Activated naive CD4-positive, alpha-beta T cell treated with anti-CD3 and anti-CD28 coated beads, Interleukin-2, amount 50 U/mL, for 16 hours (primary cell): ENCODE data around the gene RNGTT.
"Not testable (repeated sequence)": the region's sequence is repeated elsewhere in the genome, so short reads cannot be mapped to it uniquely, and the experiment has no call there.

ENCODE experiments used
- DNase-seq: peaks from one replicate; pipeline ENCODE4 v3.0.0-alpha.2; 2020

The RNGTT gene

DNA sequence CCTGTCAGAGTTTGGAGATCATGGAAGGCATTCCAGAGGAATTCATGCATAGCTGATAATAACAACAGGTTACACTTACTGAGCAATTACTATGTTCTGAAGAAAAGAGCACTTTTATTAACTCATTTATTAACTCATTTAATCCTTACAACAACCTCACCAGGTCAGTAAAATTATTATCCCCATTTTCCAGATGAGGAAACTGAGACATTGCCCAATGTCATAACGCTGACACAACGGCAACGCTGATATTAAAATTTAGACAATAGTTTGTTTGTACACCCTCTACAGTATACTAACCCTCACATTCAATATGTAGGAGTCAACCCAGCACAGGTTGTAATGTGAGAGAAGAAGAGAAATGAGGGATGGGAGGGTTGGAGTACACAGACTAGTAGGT, 105.0 kb downstream of the RNGTT start:
- no peak for DNase-seq

DNA sequence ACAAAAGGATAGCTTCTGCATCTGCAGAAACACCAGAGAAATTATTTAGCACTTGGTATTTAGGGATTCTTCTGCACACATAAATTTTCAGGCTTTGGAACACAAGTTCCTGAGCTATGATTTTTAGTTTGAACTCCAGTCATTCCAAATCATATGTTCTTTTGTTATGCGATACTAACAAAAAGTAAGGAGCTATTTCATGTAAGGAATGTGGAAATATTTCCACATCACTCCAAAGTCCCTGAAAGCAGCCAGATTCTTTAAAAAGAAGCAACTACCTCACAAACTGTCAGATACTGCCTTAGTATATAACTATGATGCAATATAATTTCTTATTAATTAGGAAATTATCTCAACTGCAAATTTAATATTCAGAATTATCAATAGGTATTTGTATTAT, 106.9 kb downstream of the RNGTT start:
- no peak for DNase-seq

DNA sequence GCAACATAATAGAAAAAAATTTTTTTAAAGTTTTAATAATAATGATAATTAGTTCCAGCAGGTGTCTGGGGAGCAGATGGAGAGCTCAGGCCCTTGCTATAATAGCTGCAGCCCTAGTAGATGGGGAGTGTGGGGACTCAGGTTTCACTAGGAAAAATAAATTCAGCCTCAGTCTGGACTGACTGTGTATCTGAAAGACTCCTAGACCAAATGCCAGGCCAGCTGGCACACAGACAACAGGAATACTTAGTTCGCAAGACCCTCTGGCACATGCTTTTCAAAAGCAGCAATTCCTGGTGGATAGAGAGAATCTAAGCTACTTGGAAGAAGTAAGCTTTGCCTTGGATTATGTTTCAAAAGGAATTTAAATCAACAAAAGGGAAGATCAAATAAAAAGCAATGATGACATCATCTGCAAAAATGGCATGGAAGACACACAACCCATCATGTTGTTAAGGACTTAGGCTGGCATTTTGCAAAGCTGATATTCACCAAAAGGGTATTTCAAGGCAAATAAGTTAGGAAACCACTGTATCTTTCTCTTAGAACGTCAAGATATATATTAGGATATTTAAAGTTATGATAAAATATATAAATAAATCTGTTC, 107.8 kb downstream of the RNGTT start:
- no peak for DNase-seq

DNA sequence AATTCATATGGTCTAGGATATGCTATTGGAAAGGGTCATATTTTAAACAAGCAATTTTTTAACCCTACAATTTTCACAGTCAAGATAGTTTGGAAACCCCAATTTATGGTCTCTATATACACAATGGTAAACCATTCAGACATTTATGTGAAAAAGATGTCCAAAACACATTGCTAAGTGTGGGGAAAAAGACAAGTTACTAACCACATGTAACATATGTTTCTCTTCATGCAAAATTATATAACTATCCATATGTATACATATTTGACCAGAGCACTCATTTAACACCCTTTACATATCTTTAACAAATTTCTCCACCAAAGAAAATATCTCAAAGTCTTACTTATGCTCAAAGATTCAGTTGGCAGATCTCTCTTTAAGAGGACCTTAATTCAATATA, 110.6 kb downstream of the RNGTT start:
- DNase-seq = no peak

DNA sequence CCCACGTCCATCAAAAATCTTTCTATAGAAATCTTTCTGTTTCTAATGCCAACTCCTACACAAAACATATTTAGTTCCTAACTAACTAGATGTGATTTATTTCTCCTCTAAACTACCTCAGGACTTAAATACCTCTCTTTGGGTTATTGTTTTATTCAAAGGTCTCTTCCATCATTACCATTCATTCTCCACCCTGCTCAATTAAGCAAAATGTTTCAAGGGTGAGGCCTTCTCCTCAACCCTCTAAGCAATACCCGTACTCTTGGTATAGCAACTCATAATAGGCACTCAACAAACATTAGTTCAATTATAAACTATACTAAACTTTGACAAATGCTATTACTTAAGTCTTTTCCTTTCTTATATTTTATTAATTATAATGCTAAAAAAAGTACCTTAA, 111.4 kb downstream of the RNGTT start:
- no peak for DNase-seq

DNA sequence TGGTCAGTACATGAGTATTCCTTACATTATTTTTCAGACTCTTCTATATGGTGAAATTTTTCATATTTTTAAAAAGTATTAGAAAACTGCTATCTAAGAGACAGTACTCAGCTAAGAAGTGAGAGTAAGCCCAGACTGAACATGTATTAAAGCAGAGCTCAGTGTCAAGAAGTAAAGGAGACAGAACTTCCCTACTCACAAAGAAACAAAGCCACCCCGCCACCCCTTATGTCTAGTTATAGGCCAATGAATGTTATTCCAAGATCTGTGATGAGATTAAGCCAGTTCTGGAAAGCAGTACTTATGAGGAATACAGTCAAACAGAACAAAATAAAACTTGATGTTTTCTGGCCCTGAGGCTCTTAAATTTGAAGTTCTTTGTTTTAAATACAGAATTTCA, 114.5 kb downstream of the RNGTT start:
- no peak for DNase-seq

DNA sequence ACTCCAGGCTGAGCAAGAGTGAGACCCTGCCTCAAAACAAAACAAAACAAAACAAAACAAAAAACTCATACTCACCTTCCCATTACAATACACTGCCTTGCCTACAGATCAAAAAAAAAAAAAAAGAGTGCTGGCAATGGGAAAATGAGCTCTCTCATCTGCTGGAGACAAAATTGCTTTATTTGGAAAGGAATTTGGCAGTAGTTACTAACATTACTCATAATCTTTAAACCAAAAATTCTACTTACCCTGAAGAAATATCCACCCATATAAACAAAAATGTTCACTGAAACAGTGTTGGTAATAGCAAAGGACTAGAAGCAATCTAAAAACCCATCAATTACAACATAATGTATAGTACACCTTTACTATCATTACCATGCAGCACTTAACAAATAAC, 120.4 kb downstream of the RNGTT start:
- DNase-seq = no peak

DNA sequence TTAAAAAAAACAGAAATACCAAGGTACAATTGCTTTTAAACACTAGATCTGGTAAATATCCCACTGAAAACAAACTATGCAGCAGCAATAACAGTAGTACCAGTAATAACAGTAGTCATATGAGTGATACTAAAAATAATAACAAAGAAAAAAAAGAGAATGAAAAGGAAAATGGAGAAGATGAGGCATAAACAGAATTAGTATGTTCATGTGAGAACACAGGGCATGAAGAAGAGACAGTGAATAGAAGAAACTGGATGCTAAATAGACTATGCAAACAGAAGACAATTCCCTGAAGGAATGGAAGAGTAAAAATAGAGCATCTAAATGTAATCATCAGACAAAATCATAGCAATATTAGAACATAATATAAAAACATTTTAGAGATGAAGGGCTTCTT, 121.1 kb downstream of the RNGTT start:
- DNase-seq = no peak

DNA sequence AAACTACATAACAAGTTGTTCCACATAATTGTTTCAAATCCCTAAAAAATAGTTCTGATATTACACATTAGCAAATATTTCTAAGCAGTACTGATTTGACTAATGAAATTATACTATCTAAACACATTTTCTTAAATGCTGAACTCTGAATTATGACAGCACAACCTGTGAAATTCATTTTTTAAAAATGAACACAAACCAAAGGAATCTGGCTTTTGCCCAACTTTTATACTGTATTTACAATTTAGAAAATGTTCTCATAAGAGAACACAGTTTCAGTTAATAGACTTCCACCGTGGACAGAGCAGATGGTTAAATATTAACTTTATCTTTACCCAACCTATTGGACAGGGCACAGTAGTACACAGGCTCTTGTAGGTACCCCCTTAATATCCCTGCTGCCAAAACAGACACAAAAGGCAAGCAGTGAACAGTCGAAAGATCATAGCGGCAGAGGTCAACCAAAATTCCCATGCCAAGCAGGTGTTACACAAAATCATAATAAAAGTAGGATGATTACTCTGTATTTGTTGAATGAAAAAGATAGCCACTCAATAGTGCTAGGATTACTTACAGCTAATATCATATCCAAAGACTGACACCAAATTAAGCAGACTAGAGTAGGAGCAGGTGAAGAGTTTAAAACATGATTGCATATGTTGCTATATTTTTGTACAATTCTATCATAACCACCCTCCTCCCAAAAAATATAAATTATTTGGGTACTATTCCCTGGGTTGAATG, 122.5 kb downstream of the RNGTT start:
- DNase-seq = no peak

DNA sequence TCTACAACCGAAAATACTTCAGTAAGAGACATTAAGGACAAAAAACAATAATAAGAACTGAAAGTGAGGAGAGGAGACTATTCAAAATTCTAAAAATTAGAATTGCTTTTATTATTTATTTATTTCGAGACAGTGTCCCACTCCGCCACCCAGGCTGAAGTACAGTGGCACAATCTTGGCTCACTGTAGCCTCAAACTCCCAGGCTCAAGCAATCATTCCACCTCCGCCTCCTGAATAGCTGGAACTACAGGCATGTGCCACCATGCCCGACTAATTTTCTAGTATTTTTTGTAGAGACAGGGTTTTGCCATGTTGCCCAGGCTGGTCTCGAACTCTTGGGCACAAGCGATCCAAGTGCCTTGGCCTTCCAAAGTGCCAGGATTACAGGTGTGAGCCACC, 123.1 kb downstream of the RNGTT start:
- DNase-seq = no peak

DNA sequence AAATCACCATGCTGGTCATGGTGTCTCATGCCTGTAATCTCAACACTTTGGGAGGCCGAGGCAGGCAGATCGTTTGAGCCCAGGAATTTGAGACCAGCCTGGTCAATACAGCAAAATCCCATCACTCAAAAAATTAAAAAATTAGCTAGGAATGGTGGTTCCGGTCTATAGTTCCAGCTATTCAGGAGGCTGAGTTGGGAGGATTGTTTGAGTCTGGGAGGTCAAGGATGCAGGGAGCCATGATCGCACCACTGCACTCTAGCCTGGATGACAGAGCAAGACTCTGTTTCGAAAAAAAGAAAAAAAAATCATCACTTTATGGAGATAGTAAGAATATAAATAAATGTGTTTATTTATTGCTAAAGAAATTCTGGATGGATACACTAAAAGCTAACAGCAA, 124.1 kb downstream of the RNGTT start:
- DNase-seq = no peak

DNA sequence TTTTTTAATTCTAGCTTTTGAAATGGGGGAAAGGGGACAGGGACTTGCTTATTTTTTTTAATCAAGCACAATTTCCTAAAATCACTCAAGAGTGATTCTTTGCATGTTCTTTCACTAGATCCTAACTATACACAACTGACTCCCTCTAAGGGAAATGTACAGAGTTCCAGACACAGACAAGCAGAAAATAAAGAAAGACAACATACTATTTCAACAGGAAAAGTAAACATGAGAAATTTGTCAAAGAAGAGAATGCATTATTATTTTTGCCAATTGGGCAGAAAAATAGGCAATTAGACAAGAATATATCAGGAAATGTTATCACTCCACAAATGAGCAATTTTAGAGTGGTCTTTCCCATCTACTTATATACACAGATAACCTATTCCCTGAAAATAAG, 128.2 kb downstream of the RNGTT start:
- no peak for DNase-seq

DNA sequence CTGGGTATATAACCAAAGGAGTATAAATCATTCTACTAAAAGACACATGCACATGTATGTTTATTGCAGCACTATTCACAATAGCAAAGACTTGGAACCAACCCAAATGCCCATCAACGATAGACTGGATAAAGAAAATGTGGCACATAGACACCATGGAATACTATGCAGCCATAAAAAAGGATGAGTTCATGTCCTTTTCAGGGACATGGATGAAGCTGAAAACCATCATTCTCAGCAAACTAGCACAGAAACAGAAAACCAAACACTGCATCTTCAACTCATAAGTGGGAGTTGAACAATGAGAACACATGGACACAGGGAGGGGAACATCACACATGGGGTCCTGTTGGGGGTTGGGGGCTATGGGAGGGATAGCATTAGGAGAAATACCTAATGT, 130.3 kb downstream of the RNGTT start:
- DNase-seq = not testable (repeated sequence)

DNA sequence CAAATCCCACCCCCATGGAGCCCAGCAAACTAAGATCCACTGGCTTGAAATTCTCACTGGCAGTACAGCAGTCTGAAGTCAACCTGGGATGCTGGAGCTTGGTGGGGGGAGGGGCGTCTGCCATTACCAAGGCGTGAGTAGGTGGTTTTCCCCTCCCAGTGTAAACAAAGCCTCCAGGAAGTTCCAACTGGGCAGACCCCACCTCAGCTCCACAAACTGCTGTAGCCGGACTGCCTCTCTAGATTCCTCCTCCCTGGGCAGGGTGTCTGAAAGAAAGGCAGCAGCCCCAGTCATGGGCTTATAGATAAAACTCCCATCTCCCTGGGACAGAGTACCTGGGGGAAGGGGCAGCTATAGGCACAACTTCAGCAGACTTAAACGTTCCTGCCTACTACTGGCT, 135.8 kb downstream of the RNGTT start:
- DNase-seq = not testable (repeated sequence)

DNA sequence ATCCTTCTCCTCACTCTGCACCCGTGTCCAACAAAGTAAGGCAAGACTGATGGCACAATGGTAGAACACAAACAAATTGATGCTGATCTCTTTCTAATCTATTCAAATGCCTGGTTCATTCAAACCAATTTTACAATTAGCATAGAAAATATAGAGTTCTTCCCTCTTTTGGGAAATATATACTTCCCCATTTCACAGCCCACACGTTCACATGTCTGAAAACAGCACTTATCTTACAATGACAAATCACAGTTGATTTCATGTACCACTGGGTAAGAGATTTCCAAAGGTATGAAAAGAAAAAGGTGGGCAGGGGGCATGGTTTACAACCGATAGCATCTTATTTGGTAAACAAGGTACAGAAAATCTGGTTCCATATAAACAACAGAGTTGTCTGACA, 137.6 kb downstream of the RNGTT start:
- no peak for DNase-seq

DNA sequence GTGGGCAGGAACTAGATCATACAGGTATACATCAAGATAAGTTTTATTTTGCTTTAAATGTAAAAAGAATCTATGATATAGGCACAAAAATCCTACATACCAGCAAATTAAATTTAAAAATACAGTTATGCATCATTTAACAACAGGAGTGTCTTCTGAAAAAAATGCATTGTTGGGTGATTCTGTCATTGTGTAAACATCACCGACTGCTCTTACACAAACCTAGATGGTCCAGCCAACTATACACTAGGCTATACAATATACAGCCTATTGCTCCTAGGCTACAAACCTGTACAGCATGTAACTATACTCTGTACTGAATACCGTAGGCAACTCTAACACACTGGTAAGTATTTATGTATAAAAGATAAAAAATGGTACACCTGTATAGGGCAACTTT, 139.4 kb downstream of the RNGTT start:
- DNase-seq = no peak

DNA sequence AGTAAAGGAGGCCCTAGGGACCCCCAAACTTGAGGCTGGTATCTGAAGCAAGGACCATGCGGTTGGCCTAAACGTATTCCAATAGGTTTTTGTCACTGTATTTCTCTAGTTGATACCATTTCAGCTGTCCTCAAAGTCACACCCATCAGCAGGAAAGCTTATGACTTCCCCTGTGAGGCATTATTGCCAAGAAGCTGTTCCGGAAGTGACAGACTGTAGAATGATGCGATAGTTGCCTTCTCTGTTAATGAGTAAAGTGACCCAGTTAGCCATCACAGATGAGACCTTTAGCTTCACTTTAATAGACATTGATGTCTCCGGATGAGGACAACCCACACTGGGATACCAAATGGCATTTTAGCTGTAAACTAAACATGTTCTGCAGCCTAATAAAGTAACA, 147.9 kb downstream of the RNGTT start:
- DNase-seq = no peak

DNA sequence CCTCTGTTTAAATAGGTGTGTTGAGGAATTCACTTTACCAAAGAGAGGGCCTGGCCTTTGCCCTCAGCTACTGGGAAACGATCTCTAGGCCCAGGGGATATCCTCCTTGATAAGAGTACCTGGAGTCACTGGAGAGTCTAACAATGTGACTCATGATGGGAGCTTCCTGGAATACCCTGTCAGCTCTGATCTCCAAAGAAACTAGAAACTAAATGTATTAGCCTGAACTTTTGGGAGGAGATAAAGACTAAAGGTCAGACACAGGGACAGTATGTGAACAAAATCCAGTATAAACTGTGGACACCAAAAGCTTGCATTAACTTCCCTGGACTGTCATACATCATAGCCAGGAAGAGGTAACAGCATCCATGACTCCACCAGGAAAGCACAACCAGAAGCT, 148.5 kb downstream of the RNGTT start:
- DNase-seq = no peak

DNA sequence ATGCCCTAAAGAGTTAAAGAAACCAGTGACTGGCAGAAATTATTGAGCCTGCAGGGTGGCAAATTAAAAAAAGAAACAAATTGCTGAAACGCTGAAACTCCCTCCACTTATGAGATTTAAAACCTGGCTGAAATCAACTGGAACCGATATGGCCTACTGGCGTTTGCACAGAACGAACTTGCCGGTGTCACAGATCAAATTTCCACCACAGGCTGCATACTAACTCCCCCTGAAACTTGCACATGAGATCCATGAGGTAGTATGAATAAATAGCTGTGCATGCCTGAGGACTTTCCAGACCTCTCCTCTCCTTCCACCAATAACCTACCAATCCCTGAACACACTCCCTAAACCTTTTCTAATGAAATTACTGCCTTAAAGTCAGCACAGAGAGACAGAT, 150.4 kb downstream of the RNGTT start:
- no peak for DNase-seq

DNA sequence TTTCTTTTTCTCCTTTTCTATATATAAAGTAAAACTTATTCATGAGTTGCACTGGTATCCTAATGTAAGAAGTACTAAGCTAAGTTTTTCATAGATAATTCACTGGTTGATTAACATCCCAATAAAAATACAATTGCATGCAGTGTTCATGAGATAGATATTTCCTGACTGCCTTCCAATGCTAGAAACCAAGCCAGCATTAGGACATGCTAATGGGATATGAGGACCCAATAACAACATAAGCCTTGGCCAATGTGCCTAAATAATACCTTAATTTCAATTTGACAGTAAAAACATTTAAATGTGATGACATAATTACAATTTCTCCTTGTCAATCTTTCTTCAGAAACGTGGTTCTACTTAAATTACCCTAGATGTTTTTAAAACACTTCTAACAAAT, 152.7 kb downstream of the RNGTT start:
- DNase-seq = no peak

DNA sequence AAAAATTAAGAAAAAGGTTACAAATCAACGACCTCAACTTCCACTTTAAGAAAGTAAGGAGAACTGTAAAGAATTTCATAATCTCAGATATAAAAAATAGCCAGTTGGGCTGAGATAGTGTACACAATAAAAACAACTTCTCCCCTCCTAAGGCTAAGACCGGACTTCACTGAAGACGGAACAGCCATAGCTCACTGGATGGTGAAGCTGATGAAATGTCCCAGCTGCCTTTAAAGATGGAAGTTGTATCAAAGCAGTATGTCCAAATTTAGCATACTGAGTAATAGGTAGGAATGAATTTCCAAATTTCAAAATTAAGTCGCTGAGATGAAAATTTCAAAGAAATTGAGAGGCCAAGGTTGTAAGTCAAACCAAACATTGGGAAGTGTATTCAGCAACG, 153.3 kb downstream of the RNGTT start:
- no peak for DNase-seq

DNA sequence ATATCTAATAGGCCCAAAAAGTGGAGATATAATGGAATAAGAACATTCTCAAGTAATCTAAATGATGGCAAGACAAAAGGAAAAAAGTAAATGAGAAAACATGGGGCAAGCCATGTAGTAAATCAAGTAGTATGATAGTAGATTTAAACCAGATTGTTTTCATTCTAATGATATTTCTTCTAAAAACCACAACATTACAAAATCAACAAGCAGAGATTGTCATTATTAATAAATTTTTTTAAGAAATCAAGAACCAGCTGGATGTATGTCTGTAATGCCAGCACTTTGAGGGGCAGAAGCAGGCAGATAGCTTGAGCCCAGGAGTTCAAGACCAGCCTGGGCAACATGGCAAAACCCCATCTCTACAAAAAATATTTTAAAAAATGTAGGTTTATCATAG, 155.0 kb downstream of the RNGTT start:
- DNase-seq = no peak

DNA sequence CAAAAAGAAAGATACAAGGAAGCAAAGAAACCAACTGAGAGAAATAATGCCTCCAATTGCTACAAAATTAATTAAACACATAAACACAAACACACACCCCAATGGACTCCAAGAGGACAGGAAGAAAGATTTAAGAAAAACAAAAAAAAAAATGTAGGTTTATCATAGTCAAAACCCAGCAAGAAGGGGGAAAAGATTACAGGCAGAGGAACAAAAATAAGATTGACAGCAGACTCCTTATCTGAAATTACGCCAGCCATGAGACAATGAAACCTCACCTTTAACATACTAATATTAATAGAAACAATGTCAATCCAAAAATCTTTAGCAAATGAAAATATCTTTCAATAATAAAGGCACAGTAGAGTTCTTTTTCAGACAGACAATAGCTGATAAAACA, 155.8 kb downstream of the RNGTT start:
- DNase-seq = no peak

DNA sequence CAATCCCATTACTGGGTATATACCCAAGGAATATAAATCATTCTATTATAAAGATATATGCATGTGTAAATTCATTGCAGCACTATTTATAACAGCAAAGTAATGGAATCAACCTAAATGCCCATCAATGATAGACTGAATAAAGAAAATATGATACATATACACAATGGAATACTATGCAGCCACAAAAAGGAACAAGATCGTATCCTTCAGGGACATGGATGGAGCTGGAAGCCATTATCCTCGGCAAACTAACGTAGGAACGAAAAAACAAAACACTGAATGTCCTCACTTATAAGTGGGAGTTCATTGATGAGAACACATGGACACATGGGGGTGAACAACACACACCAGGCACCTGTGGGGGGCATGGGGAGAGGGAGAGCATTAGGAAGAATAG, 156.7 kb downstream of the RNGTT start:
- no peak for DNase-seq

DNA sequence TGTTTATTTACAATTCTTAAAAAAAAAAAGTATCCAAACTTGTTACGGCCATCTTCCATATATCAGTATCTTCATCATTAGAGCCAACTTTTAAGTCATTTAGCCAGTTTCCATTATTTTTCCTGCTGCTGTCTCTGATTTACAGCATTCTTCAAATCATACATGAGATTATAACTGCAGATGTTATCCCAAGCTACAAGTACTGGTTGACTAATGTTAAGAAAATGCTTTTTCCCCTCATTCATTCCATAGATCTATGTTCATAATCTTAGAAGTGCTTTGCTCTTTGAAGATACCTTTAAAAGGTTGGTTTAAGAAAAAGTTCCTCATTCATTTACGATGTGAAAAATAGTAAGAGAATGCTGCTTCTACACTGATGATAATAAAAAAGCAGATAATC, 158.7 kb downstream of the RNGTT start:
- DNase-seq = no peak
